Measurements from ENCODE around the gene CREB3L4.

- TF ChIP-seq POLR2A (IDR thresholded peaks at IDR 0.05; ENCODE audit: low read length): peak; percentile 37
- no peak for TF ChIP-seq GATA1 (IDR thresholded peaks at IDR 0.05; ENCODE audit: low read depth, low read length)
Measured at GRCh38 chr1:153973071-153973470, 5.4 kb downstream of the CREB3L4 start.

Data from erythroblast (primary cell).